GM19468 (cell line): Measurements from ENCODE around the gene BCAS1.

Experiments
- ATAC-seq: cut with Tn5 transposase; IDR thresholded peaks from one replicate; pipeline ENCODE4 v1.9.1; 2021; ENCODE audit warnings: mild to moderate bottlenecking, moderate library complexity, moderate number of reproducible peaks; ENCODE audit not compliant: unreplicated experiment; ENCODE audit errors: extremely low read depth

Gene BCAS1

DNA sequence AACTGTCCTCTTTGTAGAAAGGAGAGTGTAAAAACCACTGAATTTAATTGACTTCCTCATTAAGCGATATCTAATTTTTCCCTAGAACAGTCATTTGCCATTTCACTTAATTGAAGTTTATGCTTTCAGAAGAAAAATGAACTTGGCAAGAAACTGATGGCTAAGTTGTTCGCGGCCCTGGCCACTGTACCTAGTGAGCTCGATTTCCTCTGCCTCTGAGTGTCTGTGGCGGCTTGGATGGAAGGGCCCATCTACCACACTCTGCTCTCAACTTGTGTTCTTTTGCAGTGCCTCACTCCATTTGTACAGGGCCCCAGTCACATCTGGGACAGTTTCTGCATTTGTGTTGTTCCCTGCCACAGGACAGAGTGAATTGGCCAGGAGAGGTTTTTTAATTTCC lies 102.9 kb downstream of the BCAS1 start:
- no peak for ATAC-seq

DNA sequence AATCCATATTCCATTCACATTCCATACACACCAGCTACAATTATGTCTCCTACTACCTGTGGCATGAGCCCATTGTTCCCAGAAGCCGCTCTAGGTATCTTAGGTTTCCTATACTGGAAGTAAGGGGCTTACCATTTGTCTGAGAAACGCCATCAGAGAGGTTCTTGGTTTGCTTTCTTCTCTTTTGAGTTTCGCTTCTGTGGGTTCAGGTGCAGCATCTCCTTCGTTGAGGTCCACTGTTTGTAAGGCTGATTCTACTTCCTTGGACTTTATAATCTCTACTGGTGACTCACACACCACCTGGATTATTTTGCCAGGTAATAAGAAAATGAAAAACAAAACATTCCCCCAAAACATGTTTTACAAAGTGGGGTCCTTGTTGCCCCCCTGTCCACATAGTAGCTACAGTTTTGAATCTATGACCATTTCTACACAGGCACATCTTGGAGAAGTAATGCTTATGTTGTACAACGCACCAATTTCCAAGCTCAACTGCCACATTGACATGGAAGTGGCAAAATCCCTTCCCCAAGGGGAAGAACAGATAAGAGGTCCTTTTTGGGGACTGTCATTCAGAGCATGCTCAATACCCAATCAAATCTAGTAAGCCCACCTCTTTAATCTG lies 103.5 kb downstream of the BCAS1 start:
- no peak for ATAC-seq

DNA sequence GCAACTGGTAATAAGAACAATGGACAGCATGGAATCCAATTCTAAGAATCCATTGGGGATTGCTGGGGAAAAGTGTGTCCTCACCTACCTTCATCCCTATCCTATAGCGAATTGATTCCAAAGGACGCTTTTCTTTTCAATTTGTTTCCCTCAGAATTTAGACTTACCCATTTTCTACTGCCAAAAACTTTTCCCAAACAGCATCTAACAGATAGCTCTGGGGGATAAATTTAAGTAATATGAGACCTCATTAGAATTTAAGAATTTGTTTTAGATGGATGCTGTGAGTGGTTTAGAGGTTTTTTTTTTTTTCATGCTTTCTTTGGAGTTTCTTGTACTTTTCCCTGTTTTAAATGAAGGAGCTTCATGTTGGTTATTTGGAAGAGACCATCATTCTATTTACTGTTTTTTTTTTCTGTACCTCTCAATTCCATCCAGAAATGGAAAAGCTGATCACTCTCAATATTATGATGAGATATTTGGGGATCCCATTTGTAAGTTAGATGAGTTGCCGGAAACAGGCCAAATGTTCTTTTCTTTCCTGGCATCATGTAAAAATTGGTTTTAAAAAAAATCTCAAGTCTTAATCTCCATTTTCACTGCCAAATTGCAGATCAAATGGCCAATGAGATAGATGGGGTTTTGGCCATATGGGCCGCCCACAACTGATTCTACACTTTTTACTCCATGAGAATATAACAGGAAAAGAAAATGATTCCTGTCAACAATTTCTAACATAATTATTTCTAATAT lies 105.7 kb downstream of the BCAS1 start:
- no peak for ATAC-seq

DNA sequence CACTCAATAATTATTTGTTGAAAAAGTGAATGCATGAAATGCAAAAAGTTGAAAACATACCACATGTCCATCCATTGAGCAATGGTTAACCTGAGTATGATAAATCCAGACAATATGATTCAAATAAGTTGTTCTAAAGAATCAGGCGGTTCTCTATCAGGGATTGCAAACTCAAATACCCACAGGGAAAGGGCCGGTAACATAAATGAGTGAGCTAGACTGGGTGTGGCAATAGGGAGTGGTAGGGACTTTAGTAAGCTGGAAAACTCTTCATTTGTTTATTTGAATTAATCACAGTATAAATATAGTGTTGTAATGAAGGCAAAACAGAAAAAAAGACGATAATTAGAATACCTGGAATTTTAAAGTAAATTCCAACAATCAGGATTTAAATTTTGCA lies 106.3 kb downstream of the BCAS1 start:
- ATAC-seq = no peak

DNA sequence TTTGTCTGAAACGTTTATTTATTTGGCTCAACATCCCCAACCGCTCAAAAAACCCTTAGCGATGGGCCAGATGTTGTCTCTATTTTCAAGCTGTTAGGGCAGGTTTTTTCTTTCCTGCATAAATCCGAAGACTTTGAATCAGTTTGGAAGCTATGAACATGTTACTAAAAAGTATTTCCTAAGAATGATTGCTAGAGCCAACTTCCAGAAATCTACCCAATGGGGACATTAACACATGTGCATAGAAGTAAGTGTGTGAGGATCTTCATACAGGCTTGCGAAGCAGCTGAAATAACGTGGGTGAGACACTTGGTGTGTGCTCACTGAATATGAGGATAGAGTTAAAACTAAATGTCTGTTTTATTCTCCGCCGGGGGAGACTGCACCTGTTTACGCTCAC lies 106.8 kb downstream of the BCAS1 start:
- no peak for ATAC-seq

DNA sequence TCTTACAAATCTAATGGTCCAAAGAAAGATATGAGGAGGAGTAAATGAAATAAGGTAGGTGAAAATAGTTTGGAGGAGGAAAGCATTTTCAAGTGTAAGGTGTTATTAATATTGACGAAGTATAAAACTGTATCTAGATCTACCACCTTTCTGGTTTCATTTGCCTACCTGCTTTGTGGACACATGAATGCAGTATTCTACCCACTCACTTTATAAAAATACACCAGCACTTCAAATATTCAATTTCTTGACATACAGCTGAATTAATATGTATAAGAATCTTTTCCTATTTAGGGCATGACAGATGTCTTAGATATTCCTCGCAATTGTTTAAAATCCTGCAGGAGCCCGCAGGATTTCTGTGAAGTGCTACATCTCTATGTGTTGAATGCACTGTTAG lies 108.0 kb downstream of the BCAS1 start:
- ATAC-seq = no peak

DNA sequence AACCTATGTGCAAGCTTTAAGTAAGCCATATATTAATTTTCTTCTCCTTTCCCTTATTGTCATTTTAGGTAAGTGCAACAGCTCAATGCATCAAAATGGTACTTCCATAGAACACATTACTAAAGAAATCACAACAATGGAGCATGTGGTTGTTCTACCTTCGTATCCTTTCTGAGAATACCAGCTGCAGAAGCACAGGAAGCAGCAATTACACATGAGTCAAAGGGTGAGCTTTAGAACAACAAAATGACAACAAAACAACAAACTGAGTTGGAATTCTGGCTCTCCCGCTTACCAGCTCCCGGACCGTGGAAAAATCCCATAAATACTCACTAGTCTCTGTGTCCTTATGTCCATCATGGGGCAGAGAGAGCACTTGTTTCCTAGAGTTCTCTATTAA lies 108.9 kb downstream of the BCAS1 start:
- no peak for ATAC-seq

DNA sequence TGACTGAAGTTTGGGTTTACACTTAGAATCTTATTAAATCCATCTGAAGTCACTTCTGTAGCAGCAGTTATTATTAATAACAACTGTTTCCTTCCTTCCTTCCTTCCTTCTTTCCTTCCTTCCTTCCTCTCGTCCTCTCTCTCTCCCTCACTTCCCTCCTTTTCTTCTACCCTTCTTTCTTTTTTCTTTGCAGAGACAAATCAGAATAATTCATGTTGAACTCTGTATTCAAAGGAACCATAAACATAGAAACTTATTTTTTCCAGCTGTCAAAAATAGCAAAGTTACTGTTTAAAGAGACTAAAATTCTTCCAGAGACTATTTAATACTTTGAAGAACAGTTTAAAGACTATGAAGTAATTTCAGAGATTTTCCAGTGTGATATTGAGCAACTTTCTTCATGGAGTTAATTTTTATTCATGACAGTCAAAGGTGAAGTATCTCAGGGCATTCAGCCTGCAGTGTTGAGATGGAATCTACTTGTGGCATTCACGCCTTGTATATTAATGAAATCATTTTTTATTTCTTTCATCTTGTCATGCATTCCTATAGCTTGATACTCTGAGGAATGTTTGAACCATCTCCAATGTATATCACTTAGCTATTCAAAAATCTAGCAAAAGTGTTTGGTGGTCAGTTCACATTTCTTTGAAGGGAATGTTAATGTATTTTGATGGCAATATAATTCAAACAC lies 109.7 kb downstream of the BCAS1 start:
- no peak for ATAC-seq

DNA sequence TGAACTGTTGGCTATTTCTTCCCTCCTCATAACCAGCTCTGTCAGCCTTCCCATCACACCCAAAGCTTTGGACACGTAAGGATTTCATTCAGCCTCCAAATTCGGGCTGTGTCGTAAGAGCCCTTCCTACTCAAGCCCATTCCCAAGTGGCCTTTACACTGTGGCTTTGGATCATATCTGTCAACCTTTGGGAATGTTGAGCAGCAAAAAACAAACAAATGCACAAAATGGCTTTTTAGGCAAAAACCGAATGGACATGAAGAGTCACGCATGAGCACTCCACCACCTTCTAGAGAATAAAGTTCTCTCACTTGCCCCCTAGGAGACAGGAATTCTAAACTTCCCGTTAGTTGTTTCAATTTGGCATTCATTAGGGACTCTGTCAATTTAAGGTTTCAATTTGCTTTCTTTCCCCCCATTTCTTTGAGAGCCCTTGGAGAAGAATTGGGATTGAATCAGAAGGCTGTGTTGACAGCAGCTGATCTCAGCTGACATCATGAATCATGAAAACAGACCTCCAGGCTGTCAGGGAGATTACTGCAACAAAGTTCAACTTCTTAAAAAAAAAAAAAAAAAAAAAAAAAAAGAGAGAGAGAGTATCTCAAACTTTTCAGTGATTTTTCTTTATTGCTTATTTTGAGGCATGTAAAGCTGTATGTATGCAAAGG lies 110.3 kb downstream of the BCAS1 start:
- no peak for ATAC-seq

DNA sequence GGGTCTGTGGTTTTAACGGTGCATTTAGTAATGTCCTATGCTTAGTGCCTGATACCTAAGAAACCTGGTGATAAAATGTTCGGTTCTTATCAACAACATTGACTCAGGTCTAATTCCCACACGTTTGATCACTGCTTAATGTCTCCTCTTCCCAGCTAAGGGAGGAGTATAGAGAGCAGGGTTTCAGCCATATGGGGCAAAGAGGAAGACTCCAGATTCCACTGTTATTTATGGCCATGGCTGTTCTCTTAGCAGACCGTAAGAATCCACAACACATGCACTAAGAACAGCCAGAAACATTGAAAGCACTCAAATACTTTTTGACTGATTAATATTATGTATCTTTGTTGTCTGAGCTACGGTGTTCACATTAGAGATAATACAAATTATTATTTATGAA lies 112.1 kb downstream of the BCAS1 start:
- ATAC-seq = no peak

DNA sequence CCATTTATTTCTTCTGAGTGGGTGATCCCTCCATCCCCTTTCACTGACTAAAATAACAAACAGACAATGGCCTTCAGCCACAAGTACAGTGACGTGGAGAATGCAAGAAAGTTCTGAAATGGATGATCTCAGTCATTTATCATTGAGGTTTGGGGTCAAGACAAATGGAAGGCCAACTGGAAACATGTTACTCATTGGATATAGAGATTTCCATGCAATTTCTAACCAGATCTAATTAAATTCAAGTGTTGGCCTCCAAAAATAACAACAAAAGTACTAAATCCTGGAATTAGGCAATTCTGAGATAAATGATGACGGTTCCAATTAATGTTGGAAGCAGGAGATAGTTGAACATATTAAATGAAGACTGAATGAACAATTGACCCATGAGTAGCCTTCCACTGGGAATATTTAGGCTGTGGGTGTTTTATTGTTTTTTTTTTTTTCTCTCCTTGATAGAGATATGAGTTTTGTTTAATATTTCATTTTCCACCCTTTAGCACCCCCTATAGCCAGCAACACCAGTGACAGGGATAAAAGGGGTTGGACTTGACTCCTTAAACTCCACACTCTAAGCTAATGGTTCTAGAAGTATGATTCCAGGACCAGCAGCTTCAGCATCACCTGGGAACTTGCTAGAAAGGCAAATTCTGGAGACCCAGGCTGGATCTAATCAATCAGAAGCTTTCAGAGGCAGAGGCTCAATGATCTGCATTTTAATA lies 112.8 kb downstream of the BCAS1 start:
- no peak for ATAC-seq

DNA sequence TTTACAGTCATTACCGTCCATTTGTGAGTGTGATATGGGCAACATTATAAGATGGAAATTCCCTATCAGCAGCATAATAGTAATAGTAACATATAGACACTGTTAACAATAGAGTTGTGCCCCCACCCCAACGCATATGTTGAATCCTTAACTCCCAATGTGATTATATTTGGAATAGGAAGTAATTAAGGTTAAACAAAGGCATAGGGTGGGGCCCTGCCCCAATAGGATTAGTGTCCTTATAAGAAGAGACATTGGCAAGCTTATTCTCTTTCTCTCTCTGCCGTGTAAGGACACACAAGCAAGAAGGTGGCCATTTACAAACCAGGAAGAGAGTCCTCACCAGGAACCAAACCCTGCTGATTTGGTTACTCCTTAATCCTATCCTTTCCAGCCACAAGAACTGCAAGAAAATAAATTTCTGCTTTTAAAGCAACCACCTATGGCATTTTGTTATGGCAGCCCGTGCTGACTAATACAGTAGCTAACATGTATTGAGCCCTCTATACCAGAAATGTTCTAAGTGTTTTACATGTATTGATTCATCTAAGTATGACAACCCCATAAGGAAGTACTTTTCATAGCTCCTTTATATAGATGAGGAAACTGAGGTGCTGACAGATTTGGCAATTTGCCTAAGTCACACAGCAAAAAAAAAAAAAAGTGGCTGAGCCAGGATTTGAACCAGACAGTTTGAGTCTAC lies 114.2 kb downstream of the BCAS1 start:
- ATAC-seq = no peak

DNA sequence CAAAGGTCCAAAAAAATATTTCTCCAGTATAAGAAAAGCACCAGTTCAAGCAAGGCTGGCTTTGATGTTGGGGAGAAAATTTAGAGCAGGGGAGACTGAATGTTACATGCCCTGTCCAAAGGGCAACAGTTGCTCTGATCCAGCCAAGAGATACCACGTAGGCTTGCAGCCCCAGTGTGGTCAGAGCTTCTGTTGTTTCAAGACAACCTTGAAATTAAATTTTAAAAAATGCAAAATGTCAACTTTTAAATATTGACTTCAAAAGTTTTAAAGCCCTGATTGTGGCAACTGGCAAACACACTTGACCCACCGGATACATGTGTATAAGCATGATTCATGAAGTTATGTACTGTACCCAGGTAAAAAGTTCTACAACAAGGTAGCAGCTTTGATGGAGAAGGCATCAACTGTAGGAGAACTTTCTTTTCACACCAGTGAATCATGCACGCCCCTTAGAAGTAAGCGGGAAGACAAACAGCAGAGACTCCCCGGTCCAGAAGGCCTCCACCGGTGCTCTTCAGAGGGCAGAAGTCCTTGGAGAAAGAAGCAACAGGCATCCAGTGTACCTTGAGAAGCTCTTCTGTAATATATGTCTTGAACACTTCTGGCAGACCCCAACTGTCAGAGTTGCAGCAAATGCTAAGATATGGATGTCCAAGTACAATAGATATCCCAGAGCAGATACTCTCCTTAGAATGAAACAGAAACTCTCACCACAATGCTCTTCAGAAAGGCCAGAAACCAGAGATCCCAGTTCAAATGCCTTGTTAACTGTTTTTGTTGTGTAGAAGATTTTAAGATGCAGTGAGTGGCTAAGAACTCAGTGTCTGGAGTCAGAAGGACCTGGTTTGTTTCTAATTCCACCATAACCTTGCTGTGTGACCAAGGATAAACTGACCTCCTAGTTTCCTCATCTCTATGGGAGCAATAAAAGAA lies 115.4 kb downstream of the BCAS1 start:
- no peak for ATAC-seq

DNA sequence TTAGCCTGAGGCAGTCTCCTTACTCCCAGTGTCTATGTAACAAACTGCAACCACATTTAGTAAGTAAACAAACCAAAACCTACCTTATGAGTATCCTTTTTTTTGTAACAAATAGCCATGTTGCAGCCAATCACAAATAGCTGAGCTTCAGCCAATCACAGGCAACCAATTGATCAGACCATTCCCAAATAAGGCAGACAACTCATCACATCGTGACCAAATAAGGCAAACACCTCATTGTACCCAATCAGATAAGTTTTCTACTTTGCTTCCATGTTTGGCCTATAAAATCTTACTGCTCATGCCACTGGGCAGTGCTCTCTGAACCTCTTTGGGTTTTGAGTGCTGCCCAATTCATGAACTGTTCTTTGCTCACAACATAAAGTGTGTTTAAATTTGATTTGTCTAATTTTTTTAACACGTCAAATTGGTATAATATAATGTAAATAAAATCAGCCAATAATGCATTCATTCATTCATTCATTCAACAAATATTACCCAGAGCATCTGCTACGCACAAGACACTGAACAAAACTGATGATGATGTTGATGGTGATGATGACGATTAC lies 117.8 kb downstream of the BCAS1 start:
- no peak for ATAC-seq

DNA sequence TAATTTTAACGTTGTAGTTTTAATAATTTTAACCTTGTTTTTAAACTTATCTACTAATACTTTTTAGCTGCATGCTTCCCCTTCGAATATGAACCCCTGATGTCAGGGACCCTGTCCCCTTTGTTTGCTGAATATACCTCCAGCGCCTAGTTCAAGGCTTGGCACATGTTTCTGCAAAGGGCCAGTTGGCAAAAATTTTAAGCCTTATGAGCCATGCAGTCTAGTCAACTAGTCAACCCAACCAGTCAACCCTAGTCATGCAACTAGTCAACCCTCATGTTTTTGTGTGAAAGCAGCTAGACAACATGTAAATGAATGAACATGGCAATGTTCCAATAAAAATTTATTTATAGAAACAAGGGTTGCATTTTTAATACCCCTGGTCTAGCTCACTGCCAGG lies 119.8 kb downstream of the BCAS1 start:
- ATAC-seq = no peak

DNA sequence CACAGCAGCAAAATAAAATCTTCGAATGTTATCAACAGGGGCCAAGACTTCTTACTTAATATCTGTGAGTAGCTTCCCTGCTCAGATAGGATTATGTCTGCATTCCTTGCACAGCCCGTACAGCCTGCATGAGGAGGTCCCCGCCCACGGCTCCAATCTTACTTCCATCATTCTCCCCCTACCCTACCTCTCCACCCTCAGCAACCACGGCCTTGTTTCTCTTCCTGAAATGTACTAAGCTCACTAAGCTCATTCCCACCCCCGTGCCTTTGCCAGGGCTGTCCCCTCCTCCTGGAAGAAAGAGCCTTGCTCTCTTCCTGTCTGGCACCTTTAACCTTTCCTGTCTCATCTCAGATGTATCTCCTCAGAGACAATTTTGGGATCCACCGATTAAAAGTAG lies 120.4 kb downstream of the BCAS1 start:
- no peak for ATAC-seq

DNA sequence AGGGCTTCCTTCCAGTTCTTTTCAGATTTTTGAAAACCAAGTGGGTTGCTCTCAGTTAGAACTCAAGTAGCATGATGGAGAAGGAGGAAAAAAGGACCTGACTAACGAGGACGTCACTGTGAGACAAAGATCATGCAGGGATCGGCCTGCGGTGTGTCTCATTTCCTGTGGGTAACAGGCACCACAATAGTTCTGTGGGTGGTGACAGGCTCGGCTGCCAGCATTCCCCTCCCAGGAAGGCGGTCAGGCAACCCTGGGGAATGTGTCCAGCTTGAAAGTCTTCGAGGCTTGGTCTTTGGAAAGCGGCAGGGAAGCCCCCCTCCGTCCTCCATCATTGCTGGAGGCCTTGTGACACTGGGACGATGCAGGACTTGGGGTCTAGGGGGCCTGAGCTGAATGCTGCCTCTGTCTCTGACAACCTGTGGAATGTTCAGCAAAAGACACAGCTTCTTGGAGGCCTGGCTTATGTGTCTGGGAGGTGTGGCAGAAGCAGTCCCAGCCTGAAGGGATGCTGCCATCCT lies 121.0 kb downstream of the BCAS1 start:
- peak; percentile 57 for ATAC-seq
